SHP77 treated with DMSO at 0.1 percent for 48 hours (cell line): ENCODE results near the gene IMMP2L.
A peak's percentile ranks its signal among the peaks of the same experiment; 100 is the strongest.

Source experiments
- DNase-seq: peaks from one replicate; lab custom pipeline; 2025; lab: John Stamatoyannopoulos, UW

The IMMP2L gene

DNA sequence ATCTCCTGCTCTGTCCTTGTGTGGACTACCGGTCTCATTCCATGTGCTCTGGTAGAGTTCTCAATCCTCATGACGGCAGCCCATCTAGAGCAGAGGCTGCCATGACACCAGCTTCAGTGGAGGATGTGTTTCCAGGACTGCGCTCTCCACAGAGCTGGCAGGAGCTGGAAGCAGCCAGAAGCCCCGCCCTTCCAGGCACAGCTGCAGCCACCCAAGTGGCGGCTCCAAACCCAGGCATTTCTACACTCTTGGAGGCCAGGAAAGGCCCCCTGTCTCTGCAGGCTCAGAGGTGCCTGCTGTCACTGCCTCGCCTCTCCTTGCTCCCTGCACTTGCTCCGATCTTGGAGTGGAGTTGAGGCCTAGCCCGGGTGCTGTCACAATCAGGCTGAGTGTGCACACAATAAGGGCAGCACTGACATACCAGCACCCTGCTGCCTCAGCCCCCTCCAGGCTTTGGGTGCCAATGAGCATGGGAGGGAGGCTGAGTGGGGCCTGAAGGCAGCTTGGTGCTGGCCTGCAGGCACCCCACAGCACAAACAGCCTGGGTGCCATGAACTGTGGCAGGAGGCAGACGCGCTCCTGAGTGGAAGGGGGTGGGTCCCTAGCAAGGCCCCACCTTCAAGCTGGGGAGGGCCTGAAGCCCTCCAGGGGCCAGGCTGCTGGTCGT, 349.3 kb downstream of the IMMP2L start:
- no peak for DNase-seq

DNA sequence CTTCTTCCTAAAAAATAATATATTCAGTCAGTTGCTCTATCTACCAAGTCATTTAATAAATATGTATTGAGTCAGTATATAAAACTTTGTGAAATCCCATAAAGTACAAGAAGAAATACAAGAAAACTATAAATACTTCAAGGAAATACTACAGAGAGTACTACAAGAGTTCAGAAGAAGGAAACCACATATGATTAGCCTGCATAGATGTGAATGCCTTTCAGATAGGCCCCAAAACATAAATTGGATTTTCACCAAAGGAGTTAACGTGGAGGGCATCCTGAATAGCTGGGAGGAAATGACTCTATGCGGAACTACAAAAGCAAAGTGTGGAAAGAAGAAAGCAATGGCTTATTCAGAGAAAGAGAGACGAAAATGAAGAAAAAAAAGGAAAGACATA, 351.3 kb downstream of the IMMP2L start:
- no peak for DNase-seq

DNA sequence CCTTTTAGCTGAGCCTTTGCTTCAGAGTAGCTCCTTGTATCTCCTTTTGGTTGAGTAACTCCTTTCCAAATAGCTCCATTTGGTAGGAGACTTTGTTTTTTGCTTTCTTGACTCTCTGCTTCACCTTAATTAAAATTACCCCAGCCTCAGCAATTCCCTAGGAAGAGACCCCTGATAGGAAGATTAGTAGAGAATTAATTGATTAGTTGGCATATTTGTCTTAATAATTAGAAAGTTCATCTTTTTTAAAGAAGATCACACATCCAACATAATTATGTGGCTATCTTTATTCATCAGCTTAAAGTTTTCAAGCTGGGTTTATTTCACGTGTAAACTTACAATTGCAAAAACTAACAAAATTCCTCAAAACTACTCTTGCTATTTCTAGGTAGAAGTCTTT, 352.2 kb downstream of the IMMP2L start:
- no peak for DNase-seq

DNA sequence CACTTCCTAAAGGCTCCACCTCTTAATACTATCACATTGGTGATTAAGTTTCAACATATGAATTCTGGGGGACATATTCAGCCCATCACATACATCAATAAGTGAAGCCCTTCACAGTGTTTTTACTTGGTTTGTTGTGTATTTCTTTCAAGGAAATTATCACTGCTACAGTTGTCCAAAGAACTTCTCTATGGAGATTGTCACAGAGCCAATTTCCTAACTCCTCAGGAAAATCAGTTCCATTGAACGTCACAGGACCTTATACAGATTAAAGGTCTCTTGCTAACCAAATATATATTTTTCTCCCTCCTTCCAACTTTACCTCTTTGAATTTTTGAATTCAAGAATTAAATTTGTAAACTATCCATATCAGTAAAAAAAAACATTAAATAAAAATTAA, 357.0 kb downstream of the IMMP2L start:
- DNase-seq: no peak

DNA sequence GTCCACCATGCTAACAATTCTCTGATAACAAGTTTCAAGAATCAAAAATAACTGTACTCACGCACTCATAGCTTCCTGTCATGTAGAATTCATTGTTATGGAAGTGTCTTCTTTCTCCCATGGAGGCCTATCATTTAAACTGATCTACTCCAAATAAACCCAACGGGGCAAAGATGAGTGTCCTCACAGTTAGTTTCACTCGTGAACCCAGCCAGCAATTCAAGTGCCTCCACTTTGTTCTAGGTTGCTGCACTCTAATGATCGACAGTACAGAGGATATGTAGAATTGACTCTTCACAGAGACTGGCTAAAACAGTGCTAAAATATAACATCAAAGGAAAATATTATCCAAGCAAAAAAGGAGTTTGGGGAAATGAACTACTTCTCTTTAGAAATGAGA, 360.0 kb downstream of the IMMP2L start:
- DNase-seq: no peak

DNA sequence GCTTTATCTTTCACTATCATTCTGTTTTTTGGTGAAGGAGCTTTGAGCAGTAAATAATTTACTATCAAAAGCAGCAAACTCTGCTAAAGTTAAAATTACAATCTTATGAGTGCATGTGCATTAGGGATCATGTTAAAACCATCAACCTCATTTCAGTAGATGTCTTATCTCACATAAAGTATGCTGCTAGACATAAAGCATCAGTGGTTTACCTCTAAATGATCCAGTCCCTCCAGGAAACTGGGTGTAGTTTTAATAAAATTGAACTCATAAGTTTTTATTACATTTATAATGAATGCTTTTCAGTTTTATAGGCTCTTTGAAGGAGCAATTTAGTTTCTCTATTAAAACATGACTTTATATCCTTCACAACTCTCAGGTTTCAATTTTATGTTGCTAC, 362.6 kb downstream of the IMMP2L start:
- no peak for DNase-seq

DNA sequence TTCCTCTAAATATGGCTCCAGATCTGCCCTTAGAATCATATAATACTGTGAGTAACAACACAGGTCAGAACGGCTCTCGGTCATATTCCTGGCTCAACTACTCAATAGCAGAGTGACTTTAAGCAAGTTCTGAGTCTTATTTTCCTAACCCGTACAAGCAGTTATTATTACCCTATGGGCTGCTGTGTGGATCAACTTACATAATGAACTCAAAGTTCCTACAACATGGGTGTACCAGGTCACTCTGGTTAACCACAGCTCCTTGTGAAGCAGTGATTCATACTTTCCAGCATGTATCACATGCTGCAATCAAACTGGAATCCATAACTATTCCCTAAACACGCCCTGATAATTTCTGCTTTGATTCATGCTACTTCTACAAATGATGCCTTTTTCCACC, 364.0 kb downstream of the IMMP2L start:
- DNase-seq: no peak

DNA sequence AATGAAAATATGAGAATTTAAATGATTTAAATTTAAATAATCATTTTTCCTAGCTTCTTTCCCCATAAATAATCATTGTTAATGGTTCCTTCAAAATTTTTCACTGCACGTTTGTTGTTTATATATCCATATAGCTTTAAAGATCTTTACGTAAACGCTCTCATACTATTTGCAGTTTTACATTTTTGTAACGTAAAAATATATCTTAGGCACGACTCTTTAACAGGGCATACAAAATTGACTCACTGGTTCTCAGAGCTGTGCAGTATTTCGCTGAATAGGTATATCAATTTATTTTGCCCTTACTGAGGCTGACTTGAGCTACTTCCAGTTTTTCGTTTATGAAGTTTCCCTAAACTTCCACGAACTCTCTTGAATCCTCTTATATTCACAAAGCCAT, 365.6 kb downstream of the IMMP2L start:
- DNase-seq: no peak

DNA sequence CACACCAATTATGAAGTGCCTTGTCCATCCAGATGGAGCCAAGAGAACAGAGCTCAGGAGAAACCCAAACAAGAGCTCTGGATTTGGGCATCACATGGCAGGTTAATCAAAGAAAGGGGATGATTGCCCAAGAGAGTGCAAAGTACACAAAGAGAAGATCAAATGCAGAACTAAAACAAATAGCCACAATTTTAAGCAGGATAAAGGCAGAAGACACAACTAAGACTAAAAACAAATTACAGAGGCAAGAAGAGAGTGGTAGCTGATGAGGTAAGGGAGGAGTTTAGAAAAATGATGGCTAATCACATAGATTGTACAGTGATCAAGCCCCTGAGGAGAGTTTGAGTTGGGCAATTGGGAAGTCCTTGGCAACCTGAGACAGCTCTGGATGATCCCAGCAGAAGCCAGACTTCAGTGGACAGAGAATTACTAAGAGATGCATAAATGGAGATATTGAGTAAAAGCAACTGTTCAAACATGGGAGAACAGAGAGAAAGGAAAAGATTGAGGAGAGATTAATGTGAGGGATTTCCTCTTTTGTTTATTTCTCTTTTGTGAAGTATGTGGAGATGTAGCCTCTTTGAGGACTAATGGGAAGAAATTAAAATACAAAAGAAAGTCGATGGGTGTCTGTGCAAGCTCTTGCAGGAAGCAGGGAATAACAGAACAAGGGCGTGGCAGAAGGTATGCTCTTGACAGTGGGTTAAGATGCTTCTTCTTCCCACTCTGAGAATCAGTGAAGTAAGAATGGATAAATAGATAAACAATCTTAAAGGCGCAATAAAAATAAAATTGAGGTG, 369.5 kb downstream of the IMMP2L start:
- no peak for DNase-seq

DNA sequence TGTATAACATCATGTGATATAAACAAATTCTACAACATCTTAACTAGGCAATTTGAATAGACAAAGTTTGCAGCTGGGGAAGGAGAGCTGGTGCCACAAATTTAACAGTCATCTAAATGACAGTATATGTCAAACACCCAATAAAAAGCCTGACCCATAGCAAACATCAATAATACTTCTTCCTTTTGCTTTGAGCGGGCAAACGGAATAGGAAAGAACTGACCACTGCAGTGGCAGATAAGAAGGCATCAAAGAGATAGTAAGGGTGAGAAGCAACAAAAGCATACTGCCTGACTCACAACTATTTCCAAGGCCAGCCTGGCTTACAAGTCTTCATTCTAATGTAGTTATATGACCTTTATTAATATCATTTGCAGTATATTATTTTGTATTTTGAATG, 371.5 kb downstream of the IMMP2L start:
- no peak for DNase-seq

DNA sequence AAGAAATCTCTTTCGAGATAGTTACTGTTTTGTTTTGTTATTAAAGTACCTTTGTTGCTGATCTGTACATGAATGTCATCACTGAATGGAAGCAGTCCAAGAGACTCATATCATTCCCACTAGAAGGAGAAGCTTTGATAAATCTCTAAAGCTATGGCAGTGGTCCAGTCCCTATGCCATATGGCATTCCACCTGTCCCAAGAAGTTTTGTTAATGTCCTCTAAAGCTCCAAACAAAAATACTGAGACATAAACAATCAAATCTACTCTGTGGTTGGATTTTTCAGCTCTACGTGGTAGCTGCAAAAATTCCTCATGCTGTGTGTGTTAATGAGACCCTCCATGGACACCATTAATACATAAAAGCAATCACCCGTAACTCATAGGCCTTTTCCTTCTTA, 377.3 kb downstream of the IMMP2L start:
- no peak for DNase-seq

DNA sequence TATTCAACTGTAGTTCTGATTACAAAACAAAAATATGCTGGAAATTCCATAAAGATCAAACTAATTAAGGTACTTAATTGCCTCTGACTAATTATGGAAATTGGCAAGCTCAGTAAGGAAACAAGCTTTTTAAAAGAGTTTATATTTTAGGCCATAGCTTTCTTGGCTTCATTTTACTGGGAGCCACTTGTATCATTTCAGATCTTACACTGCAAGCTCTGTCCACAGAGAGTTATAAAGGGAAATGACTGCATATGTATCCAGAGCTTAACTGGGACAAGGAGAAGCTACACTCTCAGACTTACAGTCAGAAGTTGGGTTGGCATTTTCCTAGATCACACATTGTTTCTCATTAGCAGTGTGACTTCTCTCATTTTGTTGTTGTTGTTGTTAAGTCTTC, 379.0 kb downstream of the IMMP2L start:
- no peak for DNase-seq

DNA sequence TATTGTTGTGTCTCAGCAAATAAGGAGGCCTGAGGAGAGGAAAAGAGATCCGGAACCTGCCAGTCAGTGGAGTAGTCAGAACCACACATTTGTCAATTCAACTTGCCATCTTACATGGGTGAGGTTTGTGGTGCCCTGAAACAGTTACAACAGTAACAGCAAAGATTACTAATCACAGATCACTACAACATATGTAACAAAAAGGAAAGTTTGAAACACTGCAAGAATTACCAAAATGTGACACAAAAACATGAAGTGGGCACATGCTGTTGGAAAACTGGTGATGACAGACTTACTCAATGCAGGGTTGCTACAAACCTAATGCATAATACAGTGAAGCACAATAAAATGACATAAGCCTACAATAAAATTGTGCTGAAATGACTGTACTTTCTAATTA, 382.0 kb downstream of the IMMP2L start:
- DNase-seq: no peak

DNA sequence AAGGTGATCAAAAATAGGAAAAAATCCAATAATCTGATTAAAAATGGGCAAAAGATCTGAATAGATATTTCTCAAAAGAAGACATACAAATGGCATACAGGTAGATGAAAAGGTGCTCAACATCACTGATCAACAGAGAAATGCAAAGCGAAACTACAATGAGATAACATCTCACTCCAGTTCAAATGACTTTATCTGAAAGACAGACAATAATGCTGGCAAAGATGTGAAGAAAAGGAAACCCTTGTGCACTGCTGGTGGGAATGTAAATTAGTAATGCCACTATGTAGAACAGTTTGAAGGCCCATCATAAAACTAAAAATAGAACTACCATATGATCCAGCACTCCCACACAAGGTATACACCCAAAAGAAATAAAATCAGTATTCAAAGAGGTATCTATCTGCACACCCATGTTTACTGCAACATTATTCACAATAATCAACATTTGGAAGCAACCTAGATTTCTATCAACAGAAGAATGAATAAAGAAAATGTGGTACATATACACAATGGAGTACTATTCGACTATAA, 386.3 kb downstream of the IMMP2L start:
- DNase-seq: no peak

DNA sequence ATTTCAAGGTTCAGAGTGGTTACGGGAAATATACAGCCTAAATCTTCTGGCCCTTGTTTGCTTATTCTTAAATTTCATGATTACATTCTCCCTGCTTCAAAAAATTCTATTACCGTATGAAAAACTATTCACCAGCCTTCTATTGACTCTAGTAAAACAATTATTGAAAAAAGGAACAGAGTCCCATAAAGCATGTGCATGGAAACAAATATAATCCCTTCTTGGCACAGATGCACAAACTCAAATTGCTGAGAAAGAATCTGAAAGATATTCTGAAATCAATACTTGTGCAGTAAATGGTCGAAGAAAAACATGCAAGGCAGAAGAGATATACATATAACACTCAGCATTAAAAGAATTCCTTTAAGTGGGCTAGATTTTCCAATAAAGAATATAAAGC, 387.8 kb downstream of the IMMP2L start:
- DNase-seq: peak; percentile 60

DNA sequence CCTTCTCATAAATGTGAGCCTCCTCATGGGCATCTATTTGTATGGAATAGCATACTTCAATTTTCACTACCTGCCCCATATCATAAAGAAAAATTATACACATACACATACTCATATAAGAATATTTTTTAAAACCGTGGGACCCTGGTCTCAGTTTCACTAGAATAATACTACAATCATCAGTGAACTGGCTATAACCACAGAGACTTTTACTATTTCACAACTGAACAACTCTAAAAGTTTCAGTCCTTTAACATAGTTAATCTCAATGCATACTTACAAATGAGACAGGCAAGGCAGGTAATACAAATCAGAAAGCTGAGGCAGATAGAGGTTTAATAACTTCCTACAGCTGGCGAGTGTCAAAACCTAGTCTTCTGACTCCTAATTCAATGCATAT, 388.3 kb downstream of the IMMP2L start:
- DNase-seq: peak; percentile 60

DNA sequence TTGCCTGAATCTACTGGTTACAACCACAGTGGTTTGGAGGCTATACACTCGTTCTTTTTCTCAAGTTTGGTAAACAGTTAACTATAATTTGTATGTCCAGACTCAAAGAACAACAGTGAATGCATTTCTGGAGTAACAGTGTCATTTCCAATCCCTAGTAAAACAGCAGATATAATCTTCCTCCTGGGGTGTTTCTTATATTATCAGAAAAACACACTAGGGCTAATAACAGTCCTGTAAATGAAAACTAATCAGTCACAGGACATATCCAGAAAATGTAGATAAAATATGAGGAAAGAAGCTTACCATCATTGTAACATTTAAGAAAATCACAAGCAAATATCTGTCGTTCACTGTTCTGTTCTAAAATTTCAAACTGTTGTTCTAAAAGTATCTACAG, 388.8 kb downstream of the IMMP2L start:
- DNase-seq: no peak

DNA sequence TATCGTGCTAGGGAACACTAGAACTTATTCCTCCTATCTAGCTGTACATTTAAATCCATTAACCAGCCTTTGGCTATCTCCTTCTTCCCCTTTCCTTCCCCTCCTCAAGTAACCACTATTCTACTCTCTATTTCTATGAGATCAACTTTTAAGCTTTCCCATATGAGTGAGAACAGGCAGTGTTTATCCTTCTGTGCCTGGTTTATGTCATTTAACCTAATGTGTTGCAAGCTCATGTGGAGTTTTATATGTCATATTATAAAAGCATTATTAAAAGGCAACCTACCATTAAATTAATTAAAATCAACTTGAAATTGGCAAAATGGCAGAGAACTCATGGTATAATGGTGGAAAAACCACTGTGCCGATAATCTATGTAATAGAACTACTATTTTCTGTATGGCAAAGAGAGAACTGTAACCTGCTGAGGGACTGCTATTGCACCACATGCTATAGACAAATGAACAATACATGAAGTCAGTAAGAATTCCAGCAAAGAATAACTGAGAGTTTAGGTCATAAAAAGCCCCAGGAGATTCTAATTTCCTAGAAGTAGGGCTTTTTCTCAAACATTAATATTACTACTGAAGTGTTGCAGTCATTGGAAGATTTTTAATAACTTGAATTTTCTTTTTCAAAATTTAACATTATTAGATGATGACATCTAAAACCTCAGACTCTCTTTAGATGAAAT, 389.6 kb downstream of the IMMP2L start:
- DNase-seq: no peak

DNA sequence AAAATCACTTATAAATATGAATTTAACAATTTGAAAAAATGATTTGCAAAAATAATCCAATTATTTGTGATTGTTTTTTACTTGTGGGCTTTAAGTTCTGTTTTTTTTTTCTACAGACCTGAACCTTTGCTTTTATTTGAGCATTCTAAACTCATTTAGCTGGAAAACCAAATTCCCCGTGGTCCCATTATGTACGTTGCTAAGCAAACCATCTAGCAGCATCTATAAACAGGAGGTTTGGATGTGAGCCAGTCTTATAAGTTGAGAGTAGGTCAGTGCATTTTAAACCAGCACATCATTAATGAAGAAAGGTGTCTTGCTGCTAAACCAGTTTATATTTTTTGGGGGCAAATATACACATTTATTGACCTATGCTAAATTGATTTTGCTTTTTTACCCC, 394.1 kb downstream of the IMMP2L start:
- peak; percentile 5 for DNase-seq

DNA sequence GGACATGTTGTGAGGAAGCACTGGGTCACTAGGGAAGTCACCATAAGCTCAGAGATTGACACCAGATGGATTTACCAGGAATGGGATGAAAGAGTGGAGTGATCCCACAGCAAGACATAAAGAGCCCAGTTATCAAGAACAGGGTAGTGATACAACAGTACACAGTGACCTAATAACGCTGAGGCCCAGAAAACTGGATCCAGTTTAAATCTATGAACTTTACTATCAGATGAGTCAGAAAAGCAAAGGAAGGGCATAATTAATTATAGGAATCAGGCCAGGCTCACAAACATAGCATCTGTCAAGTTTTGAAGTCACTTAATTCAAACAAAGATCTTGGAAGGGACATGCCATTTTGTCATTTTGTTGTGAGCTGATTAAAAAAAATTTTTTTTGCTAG, 397.9 kb downstream of the IMMP2L start:
- DNase-seq: no peak

DNA sequence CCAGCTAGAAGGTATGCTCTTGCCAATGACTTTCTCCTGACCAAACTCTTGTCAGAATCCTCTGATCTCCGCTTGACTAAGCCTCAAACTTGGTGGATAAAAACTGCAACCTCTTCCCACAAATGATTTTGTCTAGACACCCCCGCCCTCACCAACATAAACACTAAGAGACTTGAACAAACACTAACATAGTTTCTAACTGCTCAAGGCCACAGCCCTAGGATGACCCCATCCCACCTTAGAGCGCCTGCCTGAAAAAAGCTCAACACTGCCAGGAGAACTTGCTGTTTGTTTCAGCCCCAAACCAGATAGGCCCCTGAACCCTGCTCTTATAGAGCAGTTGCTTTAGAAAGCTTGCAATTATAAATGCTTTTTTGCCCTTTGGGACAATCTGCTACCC, 399.6 kb downstream of the IMMP2L start:
- no peak for DNase-seq

DNA sequence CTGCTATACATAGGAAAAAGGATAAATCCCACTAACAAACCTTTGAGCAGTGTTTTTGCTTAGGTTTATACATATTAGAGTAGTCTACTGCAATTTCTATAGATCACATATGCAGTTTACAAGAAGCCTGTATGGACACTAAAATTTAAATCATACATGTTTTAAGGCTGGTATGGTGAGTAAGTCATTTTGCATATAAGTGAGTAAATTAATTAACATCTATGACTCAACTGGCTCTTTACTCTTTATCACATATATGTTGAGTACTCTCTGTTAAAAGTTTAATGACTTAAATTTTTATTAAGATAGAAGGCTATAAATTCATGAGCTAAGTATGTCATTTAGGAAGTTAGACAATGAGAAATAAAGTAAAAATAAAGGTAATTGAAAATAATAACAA, 402.0 kb downstream of the IMMP2L start:
- no peak for DNase-seq

DNA sequence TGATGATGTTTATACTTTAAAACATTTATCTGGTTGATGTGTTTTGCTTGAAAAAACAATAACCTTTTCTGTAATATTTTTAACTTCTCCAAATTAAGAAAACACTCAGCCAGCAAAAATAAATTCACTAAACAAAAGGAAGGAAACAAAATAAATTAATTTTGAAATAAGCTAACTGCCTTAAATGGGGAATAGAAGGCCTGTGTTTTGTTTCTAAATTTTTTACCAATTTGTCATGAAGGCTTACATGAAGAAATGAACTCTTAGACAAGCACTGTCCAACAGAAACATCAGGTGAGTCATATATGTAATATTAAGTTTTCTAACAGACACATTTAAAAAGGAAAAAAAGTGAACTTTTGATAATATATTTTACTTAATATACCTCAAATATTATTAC, 402.9 kb downstream of the IMMP2L start:
- no peak for DNase-seq
